OCI-LY7 (cell line): Measurements from ENCODE around the gene WASF2. TPM values are rescaled to one million over a fixed set of nuclear protein-coding genes. Genes with fewer than 3 reads are reported as not detected.

Source experiments
- BruUV-seq: library from RNA; stranded (reverse); fragments of 400-500 nt; replicated peaks from 2 replicates; lab custom pipeline; 2021; lab: Mats Ljungman, UMichigan
- CTCF ChIA-PET: fragments of 300-600 bp; sonication (Branson Sonifier 250); formaldehyde crosslinking; loops from one replicate; lab custom pipeline; 2022; ENCODE audit warnings: antibody characterized with exemption; ENCODE audit not compliant: unreplicated experiment; lab: Charles Lee
- POLR2A ChIA-PET: fragments of 300-600 bp; sonication (Branson Sonifier 250); formaldehyde crosslinking; loops from one replicate; lab custom pipeline; 2022; ENCODE audit warnings: antibody characterized with exemption; lab: Charles Lee
- DNase-seq: peaks from one replicate; pipeline ENCODE4 v3.0.0-alpha.2; 2015; ENCODE audit warnings: low spot score
- H2AFZ ChIP-seq: fragments of 200-600 bp; sonication (generic), shearing (Covaris generic); 2 replicates; pipeline ENCODE4 v1.6.1; 2014; ENCODE audit warnings: mild to moderate bottlenecking, antibody characterized with exemption, low read length, moderate library complexity
- H3K27ac ChIP-seq: fragments of 200-600 bp; sonication (generic); 2 replicates; pipeline ENCODE4 v1.5.1; 2014; ENCODE audit warnings: mixed run types, low read depth, mild to moderate bottlenecking, moderate library complexity, low read length, inconsistent platforms; ENCODE audit not compliant: poor library complexity, severe bottlenecking
- H3K36me3 ChIP-seq: fragments of 200-600 bp; sonication (generic); 2 replicates; pipeline ENCODE4 v1.6.1; 2014; ENCODE audit warnings: mild to moderate bottlenecking, antibody characterized with exemption, low read length, moderate library complexity, mixed read lengths; ENCODE audit not compliant: insufficient read depth
- H3K4me1 ChIP-seq: fragments of 200-600 bp; sonication (generic); 2 replicates; pipeline ENCODE4 v1.5.1; 2014; ENCODE audit warnings: mild to moderate bottlenecking, low read length; ENCODE audit not compliant: insufficient read depth, poor library complexity, severe bottlenecking
- H3K4me2 ChIP-seq: fragments of 200-600 bp; sonication (generic); 2 replicates; pipeline ENCODE4 v1.6.1; 2014; ENCODE audit warnings: mild to moderate bottlenecking, low read length
- H3K4me3 ChIP-seq: fragments of 200-600 bp; sonication (generic); 2 replicates; pipeline ENCODE4 v1.5.1; 2014; ENCODE audit warnings: mild to moderate bottlenecking, low read depth, low read length; ENCODE audit not compliant: poor library complexity, severe bottlenecking
- H3K79me2 ChIP-seq: fragments of 200-600 bp; sonication (generic); 2 replicates; pipeline ENCODE4 v1.6.1; 2016; ENCODE audit warnings: low read depth, mild to moderate bottlenecking, low read length, moderate library complexity, mixed read lengths; ENCODE audit not compliant: insufficient read depth
- H3K9me2 ChIP-seq: fragments of 200-600 bp; sonication (generic); 2 replicates; pipeline ENCODE4 v1.6.1; 2016; ENCODE audit warnings: mild to moderate bottlenecking, low read length, mixed read lengths; ENCODE audit not compliant: insufficient read depth
- H3K9me3 ChIP-seq: fragments of 200-600 bp; sonication (generic); 2 replicates; pipeline ENCODE4 v1.6.1; 2014; ENCODE audit warnings: mild to moderate bottlenecking, mixed run types, low read length, mixed read lengths
- H4K20me1 ChIP-seq: fragments of 200-600 bp; sonication (generic); 2 replicates; pipeline ENCODE4 v1.6.1; 2014; ENCODE audit warnings: mild to moderate bottlenecking, antibody characterized with exemption, low read length, moderate library complexity, mixed read lengths; ENCODE audit not compliant: insufficient read depth
- CTCF ChIP-seq: fragments of 200-600 bp; sonication (generic); conservative IDR thresholded peaks from 2 replicates; pipeline ENCODE4 v1.5.1; 2014; ENCODE audit warnings: mild to moderate bottlenecking, antibody characterized with exemption, low read length, moderate library complexity, mixed read lengths
- EZH2phosphoT487 ChIP-seq: fragments of 200-600 bp; sonication (generic); IDR thresholded peaks from 2 replicates; pipeline ENCODE4 v1.6.1; 2018; ENCODE audit warnings: low read depth, borderline replicate concordance, mild to moderate bottlenecking, mixed run types, antibody characterized with exemption, low read length, moderate library complexity, mixed read lengths
- intact Hi-C: fragments of 100-400 bp; cut with micrococcal nuclease; formaldehyde crosslinking; loops from one replicate; pipeline ENCODE4 v1.10.0; 2022; ENCODE audit not compliant: unreplicated experiment
- total RNA-seq, 2 experiments: library from RNA; depleted of rRNA in 1 of 2; stranded (reverse); fragments of >200 nt in 1 of 2; shearing (Covaris generic) in 1 of 2; gene quantifications; 2 replicates each; pipeline ENCODE4 v1.2.3, GENCODE V29; 2014 to 2022

WASF2 gene
- total RNA-seq, 2 experiments from 2014 or later, result 26.9 to 106 TPM

GRCh38 chr1:27499142-27499541 lies 9.2 kb upstream of the WASF2 start:
- H3K9me3 ChIP-seq, result no peaks in the 10 kb centered on the region
- no peaks in the 10 kb centered on the region for H4K20me1 ChIP-seq
- ChIA-PET POLR2A (interaction anchor here (0.6 to 1.5 kb wide), 3 partner anchors 45 to 100 kb away, joined by 3 to 5 read pairs (median 3); no protein-coding TSS in a partner anchor), CTCF (no interaction called here)
- no peak for TF ChIP-seq CTCF
- TF ChIP-seq EZH2phosphoT487, result no peak
- intact Hi-C loops, result no loop called here
- no peak overlapping the region for H3K4me3 ChIP-seq
- peaks cover 12% of the 10 kb centered on the region for H3K4me1 ChIP-seq
- no peak overlapping the region for H3K27ac ChIP-seq
- no peaks in the 10 kb centered on the region for H3K9me2 ChIP-seq
- H3K79me2 ChIP-seq, result no peaks in the 10 kb centered on the region
- no peak overlapping the region for H3K4me2 ChIP-seq
- no peak overlapping the region for H2AFZ ChIP-seq
- H3K36me3 ChIP-seq, result no peaks in the 10 kb centered on the region
- no TSS peak for BruUV-seq
- DNase-seq, result no peak

- H3K36me3 ChIP-seq, result no peaks in the 10 kb centered on the region
- no peaks in the 10 kb centered on the region for H4K20me1 ChIP-seq
- peak overlapping the region; percentile 43; the same call in 1 of the 2 replicates for H3K4me2 ChIP-seq
- intact Hi-C loops, result no loop called here
- no TSS peak for BruUV-seq
- H3K27ac ChIP-seq, result no peak overlapping the region
- no peaks in the 10 kb centered on the region for H3K79me2 ChIP-seq
- ChIA-PET CTCF (interaction anchor here (0.6 kb wide), 1 partner anchor 1034 kb away, joined by 3 read pairs; no protein-coding TSS in a partner anchor), POLR2A (interaction anchor here (0.6 to 0.9 kb wide), 3 partner anchors 13 to 56 kb away, joined by 3 to 5 read pairs (median 4); no protein-coding TSS in a partner anchor)
- no peak for DNase-seq
- no peak overlapping the region for H2AFZ ChIP-seq
- H3K9me3 ChIP-seq, result no peaks in the 10 kb centered on the region
- H3K4me3 ChIP-seq, result no peak overlapping the region
- H3K4me1 ChIP-seq, result peaks cover 24% of the 10 kb centered on the region
- TF ChIP-seq EZH2phosphoT487 (no peak), CTCF (no peak)
- H3K9me2 ChIP-seq, result no peaks in the 10 kb centered on the region
Measured at GRCh38 chr1:27496604-27497155, 6.7 kb upstream of the WASF2 start.

- Histone ChIP-seq H2AFZ (peak overlapping the region; percentile 62; the same call in 1 of the 2 replicates), H3K4me1 (peaks cover 34% of the 10 kb centered on the region), H3K27ac (peak overlapping the region; percentile 12), H3K36me3 (no peaks in the 10 kb centered on the region), H3K9me3 (no peaks in the 10 kb centered on the region), H3K9me2 (no peaks in the 10 kb centered on the region), H4K20me1 (no peaks in the 10 kb centered on the region), H3K4me2 (peak overlapping the region; percentile 21; the same call in 1 of the 2 replicates), H3K79me2 (peaks cover 20% of the 10 kb centered on the region), H3K4me3 (no peak overlapping the region)
- CTCF ChIA-PET, result no interaction called here
- TF ChIP-seq EZH2phosphoT487 (no peak), CTCF (no peak)
- intact Hi-C loops, result no loop called here
- BruUV-seq, result no TSS peak
- POLR2A ChIA-PET, result interaction anchor here (0.6 to 1.4 kb wide), 5 partner anchors 10 to 266 kb away, joined by 3 to 7 read pairs (median 3); no protein-coding TSS in a partner anchor
- no peak for DNase-seq
Measured at GRCh38 chr1:27492796-27493195, 2.8 kb upstream of the WASF2 start.
